Measurements from ENCODE around the gene TAS2R60. TPM values are rescaled to one million over a fixed set of nuclear protein-coding genes. Genes with fewer than 3 reads are reported as not detected.
"Not testable (repeated sequence)": the region's sequence is repeated elsewhere in the genome, so short reads cannot be mapped to it uniquely, and the experiment has no call there.

Gene TAS2R60
- total and polyA plus RNA-seq, 4 donors, result 1.2 to 2.7 TPM; not detected in 2

DNA sequence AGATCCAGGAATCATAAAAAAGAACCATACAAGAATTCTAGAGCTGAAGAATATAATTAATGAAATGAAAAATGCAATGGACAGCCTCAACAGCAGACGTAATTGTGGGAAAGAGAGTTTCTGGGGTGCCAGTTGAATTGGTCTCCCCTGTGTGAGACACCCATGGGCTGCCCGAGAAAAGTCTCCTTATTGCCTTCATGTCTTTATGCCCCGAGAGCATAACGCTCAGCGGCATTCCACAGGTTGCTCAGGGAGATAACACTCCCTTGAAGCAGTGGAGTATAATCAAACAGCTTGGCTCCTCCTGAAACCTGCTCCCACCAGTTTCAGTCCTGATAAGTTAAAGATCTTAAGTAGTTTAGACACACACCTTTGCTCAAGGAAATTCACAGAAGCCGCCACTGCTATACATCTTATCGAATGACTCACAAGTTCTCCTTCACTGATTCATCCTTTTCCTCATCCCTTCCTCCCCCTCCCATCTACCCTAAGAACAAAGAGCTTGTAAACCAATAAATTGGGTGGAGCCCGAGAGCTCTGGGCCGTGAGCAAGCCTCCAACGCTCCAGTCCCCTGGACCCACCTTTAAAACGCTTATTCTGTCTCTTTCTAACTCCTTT, 28.9 kb downstream of the TAS2R60 start:
- H3K9me3 ChIP-seq (ENCODE audit: control insufficient read depth, low read length); ATAC-seq (ENCODE audit: low FRiP score); DNase-seq; H3K36me3 ChIP-seq (ENCODE audit: control insufficient read depth in 1 of 2, insufficient read depth in 2 of 2, low read length in 1 of 2); H3K27me3 ChIP-seq (ENCODE audit: control insufficient read depth in 1 of 2, insufficient read depth in 2 of 2, low read length in 1 of 2); H3K27ac ChIP-seq (ENCODE audit: low read depth in 1 of 2, low read length in 2 of 2); H3K4me3 ChIP-seq (ENCODE audit: low read length in 2 of 2); H3K4me1 ChIP-seq (ENCODE audit: control insufficient read depth in 1 of 2, insufficient read depth in 2 of 2, low read length in 2 of 2); intact Hi-C loops (cut with DNase I): not testable (repeated sequence)
- 79 to 83% methylated on average over 11 of the region's 11 CpGs for WGBS, 2 donors

DNA sequence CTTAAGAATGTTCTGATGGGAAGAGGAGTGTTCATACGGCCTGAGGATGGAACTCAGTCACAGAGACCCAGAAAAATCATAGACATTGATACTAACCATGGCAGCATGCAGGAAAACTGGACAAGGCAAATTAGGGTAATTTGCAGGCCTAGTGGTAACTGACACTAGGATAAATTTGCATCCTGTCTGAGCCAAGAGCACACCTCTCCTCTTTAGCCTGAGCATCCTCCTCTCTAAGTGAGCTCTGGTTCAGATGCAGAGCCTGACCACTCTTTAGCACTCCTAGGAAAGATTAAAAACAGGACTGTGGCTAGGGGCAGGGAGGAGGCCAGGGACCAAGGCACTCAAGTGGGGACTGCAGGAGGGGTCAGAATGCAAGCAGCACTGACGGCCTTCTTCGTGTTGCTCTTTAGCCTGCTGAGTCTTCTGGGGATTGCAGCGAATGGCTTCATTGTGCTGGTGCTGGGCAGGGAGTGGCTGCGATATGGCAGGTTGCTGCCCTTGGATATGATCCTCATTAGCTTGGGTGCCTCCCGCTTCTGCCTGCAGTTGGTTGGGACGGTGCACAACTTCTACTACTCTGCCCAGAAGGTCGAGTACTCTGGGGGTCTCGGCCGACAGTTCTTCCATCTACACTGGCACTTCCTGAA, 34.4 kb downstream of the TAS2R60 start, which contains the start of gene TAS2R41:
TAS2R41 (plus strand) TSS at position 373 of the 650 bp plus-strand sequence; CDS start at position 373, 0 bp downstream.
- Histone ChIP-seq H3K4me3 (ENCODE audit: low read length in 2 of 2) (no peak within 1 kb of the TSS), H3K36me3 (ENCODE audit: control insufficient read depth in 1 of 2, insufficient read depth in 2 of 2, low read length in 1 of 2) (no peaks in the 10 kb centered on the region), H3K27me3 (ENCODE audit: control insufficient read depth in 1 of 2, insufficient read depth in 2 of 2, low read length in 1 of 2) (no peaks in the 10 kb centered on the region), H3K27ac (ENCODE audit: low read depth in 1 of 2, low read length in 2 of 2) (no peak within 1 kb of the TSS), H3K4me1 (ENCODE audit: control insufficient read depth in 1 of 2, insufficient read depth in 2 of 2, low read length in 2 of 2) (no peaks in the 10 kb centered on the region), H3K9me3 (ENCODE audit: control insufficient read depth, low read length) (no peaks in the 10 kb centered on the region)
- intact Hi-C loops (cut with DNase I), result no loop called here
- 78% methylated on average over 10 of the region's 10 CpGs for WGBS, 2 donors
- DNase-seq (no peak), ATAC-seq (ENCODE audit: low FRiP score) (no peak)

DNA sequence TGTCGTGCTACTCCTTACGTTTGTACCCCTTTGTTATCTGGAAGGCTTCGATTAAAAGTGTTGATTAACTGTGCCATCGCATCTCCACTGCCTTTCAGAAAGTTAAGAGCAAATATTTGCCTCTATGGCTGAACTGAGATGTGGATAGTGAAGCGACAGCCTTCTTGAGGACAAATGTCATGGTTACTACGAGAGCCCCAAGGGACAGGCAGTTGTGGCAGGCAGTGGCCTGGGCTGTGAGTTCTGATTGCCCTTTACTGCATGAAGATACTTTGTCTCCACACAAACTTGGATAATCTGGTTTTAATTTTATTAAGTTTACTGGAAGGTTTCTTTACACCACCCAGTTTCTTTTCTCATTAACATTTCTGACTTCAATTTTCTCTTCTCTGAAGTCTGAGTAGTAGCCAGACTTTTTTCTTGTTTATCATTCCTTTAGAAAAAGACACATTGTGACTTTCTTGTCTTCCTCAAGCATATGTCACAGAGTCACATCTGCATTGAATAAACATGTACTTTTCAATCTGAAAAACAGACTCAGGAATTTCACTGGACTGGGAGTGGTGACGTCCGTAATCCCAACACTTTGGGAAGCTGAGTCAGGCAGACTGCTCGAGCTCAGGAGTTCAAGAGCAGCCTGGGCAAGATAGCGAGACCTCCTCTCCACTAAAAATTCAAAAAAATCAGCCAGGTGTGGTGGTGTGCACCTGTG, 36.0 kb downstream of the TAS2R60 start:
- intact Hi-C loops (cut with DNase I), result no loop called here
- no peak overlapping the region for H3K27ac ChIP-seq (ENCODE audit: low read depth in 1 of 2, low read length in 2 of 2)
- ATAC-seq (ENCODE audit: low FRiP score) (no peak), DNase-seq (no peak)
- H3K4me1 ChIP-seq (ENCODE audit: control insufficient read depth in 1 of 2, insufficient read depth in 2 of 2, low read length in 2 of 2), result no peaks in the 10 kb centered on the region
- no peak overlapping the region for H3K4me3 ChIP-seq (ENCODE audit: low read length in 2 of 2)
- no peaks in the 10 kb centered on the region for H3K9me3 ChIP-seq (ENCODE audit: control insufficient read depth, low read length)
- no peaks in the 10 kb centered on the region for H3K36me3 ChIP-seq (ENCODE audit: control insufficient read depth in 1 of 2, insufficient read depth in 2 of 2, low read length in 1 of 2)
- H3K27me3 ChIP-seq (ENCODE audit: control insufficient read depth in 1 of 2, insufficient read depth in 2 of 2, low read length in 1 of 2), result no peaks in the 10 kb centered on the region
- WGBS, 2 donors, result 78 to 84% methylated on average over 10 of the region's 10 CpGs

DNA sequence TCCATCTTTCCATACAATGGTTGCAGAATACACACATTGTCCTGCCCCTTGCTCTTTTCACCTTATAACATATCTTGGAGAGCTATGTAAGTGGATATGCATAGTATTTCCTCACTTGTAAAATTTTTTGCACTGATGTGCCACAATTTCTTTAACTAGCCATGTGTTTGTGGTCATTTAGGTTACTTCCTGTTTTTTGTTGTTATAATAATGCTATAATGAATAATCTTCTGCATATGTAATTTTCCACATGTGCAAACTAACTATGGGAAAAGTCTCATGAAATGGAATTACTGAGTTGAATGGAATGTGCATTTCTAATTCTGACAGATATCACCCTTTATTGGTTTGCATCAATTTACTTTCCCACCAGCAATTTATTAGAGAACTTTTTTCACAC, 37.2 kb downstream of the TAS2R60 start:
- no peak overlapping the region for H3K4me3 ChIP-seq (ENCODE audit: low read length in 2 of 2)
- no peak for ATAC-seq (ENCODE audit: low FRiP score)
- H3K36me3 ChIP-seq (ENCODE audit: control insufficient read depth in 1 of 2, insufficient read depth in 2 of 2, low read length in 1 of 2), result no peaks in the 10 kb centered on the region
- no peak for DNase-seq
- H3K27ac ChIP-seq (ENCODE audit: low read depth in 1 of 2, low read length in 2 of 2), result no peak overlapping the region
- intact Hi-C loops (cut with DNase I), result no loop called here
- H3K27me3 ChIP-seq (ENCODE audit: control insufficient read depth in 1 of 2, insufficient read depth in 2 of 2, low read length in 1 of 2), result no peaks in the 10 kb centered on the region
- H3K4me1 ChIP-seq (ENCODE audit: control insufficient read depth in 1 of 2, insufficient read depth in 2 of 2, low read length in 2 of 2), result no peaks in the 10 kb centered on the region
- no peaks in the 10 kb centered on the region for H3K9me3 ChIP-seq (ENCODE audit: control insufficient read depth, low read length)

DNA sequence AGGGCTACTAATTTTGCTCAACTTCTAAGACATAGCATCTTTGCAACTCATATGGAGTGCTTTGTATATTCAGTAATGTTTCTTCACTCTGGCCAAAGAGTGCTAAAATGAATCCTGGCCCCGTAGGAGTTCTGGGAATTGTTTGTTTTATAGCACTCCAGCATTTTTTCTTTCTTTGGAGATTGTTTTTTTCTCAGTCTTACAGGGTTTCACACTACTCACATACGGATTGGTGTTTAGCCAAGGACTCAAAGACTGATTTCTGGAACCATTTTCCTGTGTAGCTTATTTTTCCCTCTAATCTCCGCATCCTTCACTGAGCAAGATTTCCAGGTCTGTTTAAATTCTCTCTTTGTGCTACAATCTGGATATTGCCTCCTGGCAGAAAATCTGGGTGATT, 40.9 kb downstream of the TAS2R60 start:
- no peaks in the 10 kb centered on the region for H3K27me3 ChIP-seq (ENCODE audit: control insufficient read depth in 1 of 2, insufficient read depth in 2 of 2, low read length in 1 of 2)
- no peak for ATAC-seq (ENCODE audit: low FRiP score)
- no peaks in the 10 kb centered on the region for H3K9me3 ChIP-seq (ENCODE audit: control insufficient read depth, low read length)
- WGBS, 2 donors, result 7 to 12% methylated on average over 3 of the region's 3 CpGs
- DNase-seq, result no peak
- intact Hi-C loops (cut with DNase I), result no loop called here
- no peaks in the 10 kb centered on the region for H3K36me3 ChIP-seq (ENCODE audit: control insufficient read depth in 1 of 2, insufficient read depth in 2 of 2, low read length in 1 of 2)
- no peak overlapping the region for H3K27ac ChIP-seq (ENCODE audit: low read depth in 1 of 2, low read length in 2 of 2)
- H3K4me1 ChIP-seq (ENCODE audit: control insufficient read depth in 1 of 2, insufficient read depth in 2 of 2, low read length in 2 of 2), result no peaks in the 10 kb centered on the region
- H3K4me3 ChIP-seq (ENCODE audit: low read length in 2 of 2), result no peak overlapping the region

DNA sequence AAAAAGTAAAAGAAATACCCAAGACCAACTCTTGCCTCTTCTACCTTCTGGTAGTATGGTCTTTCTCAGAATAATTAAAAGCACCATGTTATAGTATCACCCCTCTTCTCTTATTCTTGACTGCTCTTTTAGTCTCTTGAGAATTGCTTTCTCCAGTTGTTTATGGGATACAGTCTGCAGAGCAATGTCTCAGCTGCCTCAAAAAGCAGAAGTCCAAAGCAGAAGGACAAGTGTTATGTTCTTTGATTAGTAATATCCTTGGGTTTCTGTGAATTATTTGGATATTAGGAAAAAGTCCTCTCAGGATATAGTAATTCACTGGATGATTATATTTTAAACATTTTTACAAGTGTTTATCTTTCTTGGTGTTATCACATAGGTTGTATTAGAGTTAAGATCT, 41.8 kb downstream of the TAS2R60 start:
- H3K36me3 ChIP-seq (ENCODE audit: control insufficient read depth in 1 of 2, insufficient read depth in 2 of 2, low read length in 1 of 2), result no peaks in the 10 kb centered on the region
- ATAC-seq (ENCODE audit: low FRiP score) (no peak), DNase-seq (no peak)
- H3K27me3 ChIP-seq (ENCODE audit: control insufficient read depth in 1 of 2, insufficient read depth in 2 of 2, low read length in 1 of 2), result no peaks in the 10 kb centered on the region
- intact Hi-C loops (cut with DNase I), result no loop called here
- no peaks in the 10 kb centered on the region for H3K9me3 ChIP-seq (ENCODE audit: control insufficient read depth, low read length)
- no peak overlapping the region for H3K27ac ChIP-seq (ENCODE audit: low read depth in 1 of 2, low read length in 2 of 2)
- H3K4me1 ChIP-seq (ENCODE audit: control insufficient read depth in 1 of 2, insufficient read depth in 2 of 2, low read length in 2 of 2), result no peaks in the 10 kb centered on the region
- no peak overlapping the region for H3K4me3 ChIP-seq (ENCODE audit: low read length in 2 of 2)

DNA sequence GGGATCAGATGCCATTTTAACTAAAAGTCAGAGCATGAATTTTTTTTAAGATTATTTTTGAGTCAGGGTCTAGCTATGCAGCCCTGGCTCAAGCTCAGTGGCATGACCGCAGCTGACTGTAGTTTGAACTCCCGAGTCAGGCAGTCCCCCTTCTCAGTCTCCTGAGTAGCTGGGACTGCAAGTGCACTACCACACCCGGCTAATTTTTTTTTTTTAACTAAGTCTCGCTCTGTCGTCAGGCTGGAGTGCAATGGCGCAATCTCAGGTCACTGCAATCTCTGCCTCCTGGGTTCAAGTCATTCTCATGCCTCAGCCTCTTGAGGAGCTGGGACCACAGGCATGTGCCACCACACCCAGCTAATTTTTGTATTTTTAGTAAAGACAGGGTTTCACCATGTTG, 42.2 kb downstream of the TAS2R60 start:
- intact Hi-C loops (cut with DNase I), result no loop called here
- 51 to 62% methylated on average over 6 of the region's 6 CpGs for WGBS, 2 donors
- Histone ChIP-seq H3K4me3 (ENCODE audit: low read length in 2 of 2) (no peak overlapping the region), H3K4me1 (ENCODE audit: control insufficient read depth in 1 of 2, insufficient read depth in 2 of 2, low read length in 2 of 2) (no peaks in the 10 kb centered on the region), H3K9me3 (ENCODE audit: control insufficient read depth, low read length) (no peaks in the 10 kb centered on the region), H3K36me3 (ENCODE audit: control insufficient read depth in 1 of 2, insufficient read depth in 2 of 2, low read length in 1 of 2) (no peaks in the 10 kb centered on the region), H3K27ac (ENCODE audit: low read depth in 1 of 2, low read length in 2 of 2) (no peak overlapping the region), H3K27me3 (ENCODE audit: control insufficient read depth in 1 of 2, insufficient read depth in 2 of 2, low read length in 1 of 2) (no peaks in the 10 kb centered on the region)
- ATAC-seq (ENCODE audit: low FRiP score) (no peak), DNase-seq (no peak)

DNA sequence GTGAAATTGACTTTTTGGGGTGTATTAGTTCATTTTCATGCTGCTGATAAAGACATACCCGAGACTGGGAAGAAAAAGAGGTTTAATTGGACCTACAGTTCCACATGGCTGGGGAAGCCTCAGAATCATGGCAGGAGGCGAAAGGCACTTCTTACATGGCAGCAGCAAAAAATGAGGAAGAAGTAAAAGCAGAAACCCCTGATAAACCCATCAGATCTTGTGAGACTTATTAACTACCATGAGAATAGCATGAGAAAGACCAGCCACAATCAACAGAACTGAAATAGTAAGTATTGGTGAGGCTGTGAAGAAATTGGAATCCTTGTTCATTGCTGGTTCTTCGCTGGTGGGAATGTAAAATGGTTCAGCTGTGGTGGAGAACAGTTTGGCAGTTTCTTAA, 43.0 kb downstream of the TAS2R60 start:
- H3K36me3 ChIP-seq (ENCODE audit: control insufficient read depth in 1 of 2, insufficient read depth in 2 of 2, low read length in 1 of 2); intact Hi-C loops (cut with DNase I); H3K27me3 ChIP-seq (ENCODE audit: control insufficient read depth in 1 of 2, insufficient read depth in 2 of 2, low read length in 1 of 2); H3K27ac ChIP-seq (ENCODE audit: low read depth in 1 of 2, low read length in 2 of 2); H3K4me3 ChIP-seq (ENCODE audit: low read length in 2 of 2); H3K9me3 ChIP-seq (ENCODE audit: control insufficient read depth, low read length); ATAC-seq (ENCODE audit: low FRiP score); H3K4me1 ChIP-seq (ENCODE audit: control insufficient read depth in 1 of 2, insufficient read depth in 2 of 2, low read length in 2 of 2); DNase-seq: not testable (repeated sequence)
- 92 to 93% methylated on average over 3 of the region's 3 CpGs for WGBS, 2 donors

DNA sequence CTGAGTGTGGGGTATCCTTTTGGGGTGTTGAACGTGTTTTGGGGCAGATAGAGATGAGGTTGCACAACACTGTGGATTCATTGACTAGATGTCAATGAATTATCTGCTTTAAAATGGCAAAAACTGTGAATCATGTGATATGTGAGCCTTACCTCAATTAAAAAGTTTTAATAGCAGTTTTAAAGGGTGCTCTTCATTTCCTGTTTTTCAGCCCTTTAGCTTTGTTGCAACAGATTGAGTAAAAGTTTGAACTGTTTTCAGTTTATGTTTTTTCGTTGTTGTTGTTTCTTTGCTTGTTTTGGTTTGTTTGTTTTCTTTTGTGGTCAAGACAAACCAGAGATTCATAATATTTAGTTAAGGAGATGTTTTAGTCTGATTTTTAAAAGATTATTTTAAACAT, 43.8 kb downstream of the TAS2R60 start:
- intact Hi-C loops (cut with DNase I), result no loop called here
- no peak for ATAC-seq (ENCODE audit: low FRiP score)
- Histone ChIP-seq H3K4me1 (ENCODE audit: control insufficient read depth in 1 of 2, insufficient read depth in 2 of 2, low read length in 2 of 2) (no peaks in the 10 kb centered on the region), H3K4me3 (ENCODE audit: low read length in 2 of 2) (no peak overlapping the region), H3K27me3 (ENCODE audit: control insufficient read depth in 1 of 2, insufficient read depth in 2 of 2, low read length in 1 of 2) (no peaks in the 10 kb centered on the region), H3K27ac (ENCODE audit: low read depth in 1 of 2, low read length in 2 of 2) (no peak overlapping the region), H3K9me3 (ENCODE audit: control insufficient read depth, low read length) (no peaks in the 10 kb centered on the region), H3K36me3 (ENCODE audit: control insufficient read depth in 1 of 2, insufficient read depth in 2 of 2, low read length in 1 of 2) (no peaks in the 10 kb centered on the region)
- 89 to 90% methylated on average over 2 of the region's 2 CpGs for WGBS, 2 donors
- DNase-seq, result no peak

All from aorta (tissue), 5 donors.